AG04449 (cell line): Measurements from ENCODE around the gene AADAC.

Experiments used
- CTCF ChIA-PET: fragments of 350-600 bp; formaldehyde crosslinking; extraction: SDS; loops from one replicate; lab custom pipeline; 2021; ENCODE audit warnings: antibody characterized with exemption; lab: Yijun Ruan, JAX
- POLR2A ChIA-PET: fragments of 400-600, 350-600 bp; formaldehyde crosslinking; extraction: SDS; loops from one replicate; lab custom pipeline; 2020; ENCODE audit warnings: antibody characterized with exemption, inconsistent platforms; lab: Yijun Ruan, JAX
- DNase-seq: peaks from one replicate; pipeline ENCODE4 v3.0.0-alpha.2; 2010; ENCODE audit warnings: low read depth, low spot score
- H3K4me3 ChIP-seq: 2 replicates; pipeline ENCODE4 v1.5.1; 2011; ENCODE audit warnings: low read depth, mild to moderate bottlenecking, control low read depth, low read length
- CTCF ChIP-seq: IDR thresholded peaks from one replicate; pipeline ENCODE4 v1.5.1; 2011; ENCODE audit warnings: mild to moderate bottlenecking, moderate library complexity, low read length, control low read depth, inconsistent platforms; ENCODE audit not compliant: insufficient read depth; ENCODE audit errors: missing control alignments

AADAC gene

GRCh38 chr3:151793636-151794035 lies 20.3 kb upstream of the AADAC start:
- TF ChIP-seq CTCF: no peak
- POLR2A ChIA-PET: no interaction called here
- no peak for DNase-seq
- H3K4me3 ChIP-seq: no peak overlapping the region
- CTCF ChIA-PET: interaction anchor here (1.0 to 2.6 kb wide), 4 partner anchors 9 to 325 kb away, joined by 3 to 7 read pairs (median 3); no protein-coding TSS in a partner anchor

- TF ChIP-seq CTCF: no peak
- CTCF ChIA-PET: interaction anchor here (1.0 to 2.6 kb wide), 3 partner anchors 16 to 326 kb away, joined by 3 to 7 read pairs (median 3); no protein-coding TSS in a partner anchor
- no peak overlapping the region for H3K4me3 ChIP-seq
- POLR2A ChIA-PET: no interaction called here
- no peak for DNase-seq
Measured at GRCh38 chr3:151794080-151794479, 19.8 kb upstream of the AADAC start.

GRCh38 chr3:151795276-151795675 lies 18.6 kb upstream of the AADAC start:
- DNase-seq: peak; percentile 50

GRCh38 chr3:151796105-151796680 lies 17.7 kb upstream of the AADAC start:
- no peak for DNase-seq
- no peak for TF ChIP-seq CTCF

More at GRCh38 chr3:151795276-151795675, 18.6 kb upstream of the AADAC start:
- ChIA-PET POLR2A (no interaction called here), CTCF (interaction anchor here (2.6 kb wide), 1 partner anchor 46 kb away, joined by 7 read pairs; no protein-coding TSS in a partner anchor)
- TF ChIP-seq CTCF: no peak
- H3K4me3 ChIP-seq: no peak overlapping the region

GRCh38 chr3:151798466-151798865 lies 15.4 kb upstream of the AADAC start:
- CTCF ChIA-PET: no interaction called here
- POLR2A ChIA-PET: no interaction called here
- DNase-seq: no peak
- no peak overlapping the region for H3K4me3 ChIP-seq
- no peak for TF ChIP-seq CTCF

More at GRCh38 chr3:151796105-151796680, 17.7 kb upstream of the AADAC start:
- POLR2A ChIA-PET: no interaction called here
- CTCF ChIA-PET: interaction anchor here (2.6 kb wide), 1 partner anchor 45 kb away, joined by 7 read pairs; no protein-coding TSS in a partner anchor
- H3K4me3 ChIP-seq: no peak overlapping the region

GRCh38 chr3:151800431-151800830 lies 13.5 kb upstream of the AADAC start:
- no peak overlapping the region for H3K4me3 ChIP-seq
- TF ChIP-seq CTCF: no peak
- CTCF ChIA-PET: interaction anchor here (1.1 kb wide), 1 partner anchor 38 kb away, joined by 3 read pairs; no protein-coding TSS in a partner anchor
- no peak for DNase-seq
- POLR2A ChIA-PET: no interaction called here
